SKM-1 (cell line): ENCODE measurements around the gene SLC2A8.
A peak's percentile ranks its signal among the peaks of the same experiment; 100 is the strongest.

Source experiments
- DNase-seq: peaks from one replicate; lab custom pipeline; 2025; ENCODE audit not compliant: unreplicated experiment; lab: John Stamatoyannopoulos, UW

SLC2A8 gene

DNA sequence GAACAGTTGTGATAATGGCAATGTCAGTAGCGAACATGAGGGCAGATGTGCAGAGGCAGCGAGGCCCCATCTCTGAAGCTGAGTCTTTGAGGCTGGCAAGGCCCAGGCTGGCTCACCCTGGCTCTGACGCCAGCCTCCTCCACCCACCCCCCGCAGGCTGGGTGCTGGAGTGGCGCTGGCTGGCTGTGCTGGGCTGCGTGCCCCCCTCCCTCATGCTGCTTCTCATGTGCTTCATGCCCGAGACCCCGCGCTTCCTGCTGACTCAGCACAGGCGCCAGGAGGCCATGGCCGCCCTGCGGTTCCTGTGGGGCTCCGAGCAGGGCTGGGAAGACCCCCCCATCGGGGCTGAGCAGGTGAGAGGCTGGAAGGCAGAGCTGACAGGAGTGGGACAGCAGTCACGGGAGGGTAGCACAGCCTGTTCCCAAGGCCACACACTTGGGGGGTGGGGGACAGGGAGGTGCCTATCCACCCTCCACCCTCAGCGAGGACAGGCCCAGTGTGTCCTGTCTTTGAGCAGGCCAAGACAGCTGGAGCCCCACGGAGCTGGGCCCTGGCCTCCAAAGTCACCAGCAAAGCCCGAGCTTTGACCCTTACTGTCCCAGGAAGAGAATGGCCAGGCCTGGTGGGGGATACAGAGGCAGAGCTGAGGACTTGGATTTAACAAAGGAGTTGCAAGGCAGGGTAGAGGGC, 5.6 kb downstream of the SLC2A8 start:
- no peak for DNase-seq

DNA sequence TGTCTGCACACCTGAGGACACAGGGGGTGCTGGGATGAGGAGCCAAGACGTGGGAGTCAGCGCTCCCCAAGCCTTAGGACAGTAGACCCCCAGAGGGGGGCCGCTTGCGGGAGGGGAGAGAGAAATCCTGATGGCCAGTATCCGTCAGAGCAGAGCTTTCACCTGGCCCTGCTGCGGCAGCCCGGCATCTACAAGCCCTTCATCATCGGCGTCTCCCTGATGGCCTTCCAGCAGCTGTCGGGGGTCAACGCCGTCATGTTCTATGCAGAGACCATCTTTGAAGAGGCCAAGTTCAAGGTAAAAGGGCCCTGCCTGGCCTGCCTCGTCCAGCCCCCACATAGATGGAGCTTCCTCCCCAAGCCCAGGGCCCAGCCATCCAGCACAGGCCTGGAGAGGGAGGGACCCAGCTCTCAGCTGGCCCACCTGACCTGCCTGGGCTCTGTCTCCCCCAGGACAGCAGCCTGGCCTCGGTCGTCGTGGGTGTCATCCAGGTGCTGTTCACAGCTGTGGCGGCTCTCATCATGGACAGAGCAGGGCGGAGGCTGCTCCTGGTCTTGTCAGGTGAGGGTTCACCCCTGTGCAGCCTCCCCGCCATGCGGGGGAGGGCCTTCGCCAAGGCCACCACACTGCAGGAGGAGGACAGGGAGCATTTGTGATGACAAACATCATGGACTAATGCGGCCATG, 6.7 kb downstream of the SLC2A8 start:
- DNase-seq: no peak

- no peak for DNase-seq
Measured at GRCh38 chr9:127404631-127405030, 7.7 kb downstream of the SLC2A8 start.

- no peak for DNase-seq
Measured at GRCh38 chr9:127405344-127406125, 8.6 kb downstream of the SLC2A8 start.

- DNase-seq: no peak
Measured at GRCh38 chr9:127406799-127407491, 10.0 kb downstream of the SLC2A8 start.

DNA sequence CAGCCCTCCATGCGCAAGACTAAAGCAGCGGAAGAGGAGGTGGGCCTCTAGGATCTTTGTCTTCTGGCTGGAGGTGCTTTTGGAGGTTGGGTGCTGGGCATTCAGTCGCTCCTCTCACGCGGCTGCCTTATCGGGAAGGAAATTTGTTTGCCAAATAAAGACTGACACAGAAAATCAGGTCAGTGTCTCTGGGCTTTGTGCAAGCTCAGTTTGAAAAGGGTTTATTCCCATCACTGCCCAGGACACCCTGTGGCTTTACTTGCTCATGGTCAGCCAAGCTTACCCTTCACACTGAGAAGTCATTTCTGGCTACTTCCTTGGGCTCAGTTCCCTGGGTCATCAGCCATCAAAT, 10.5 kb downstream of the SLC2A8 start:
- DNase-seq: no peak

- DNase-seq: no peak
Measured at GRCh38 chr9:127411122-127411521, 14.2 kb downstream of the SLC2A8 start.

DNA sequence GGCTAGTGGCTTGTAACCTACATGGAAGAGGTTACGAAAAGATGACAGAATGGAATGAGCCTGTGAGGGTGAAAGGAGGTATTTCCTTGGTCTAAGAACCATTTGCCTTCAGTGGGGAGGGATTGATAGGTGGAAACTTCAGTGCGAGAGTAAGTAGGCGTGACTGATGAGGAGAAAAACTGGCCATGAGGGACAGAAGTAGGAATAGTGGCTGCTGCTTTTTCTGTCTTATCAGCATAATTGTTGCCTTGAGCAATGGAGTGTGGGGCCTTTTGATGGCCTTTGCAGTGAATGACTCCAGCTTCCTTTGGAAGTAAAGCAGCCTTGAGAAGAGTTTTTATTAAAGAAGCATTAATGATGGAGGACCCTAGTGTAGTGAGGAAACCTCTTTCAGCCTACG, 18.2 kb downstream of the SLC2A8 start:
- no peak for DNase-seq

- no peak for DNase-seq
Measured at GRCh38 chr9:127415657-127416056, 18.7 kb downstream of the SLC2A8 start.

GRCh38 chr9:127417131-127418036, 20.4 kb downstream of the SLC2A8 start:
- DNase-seq: no peak

DNA sequence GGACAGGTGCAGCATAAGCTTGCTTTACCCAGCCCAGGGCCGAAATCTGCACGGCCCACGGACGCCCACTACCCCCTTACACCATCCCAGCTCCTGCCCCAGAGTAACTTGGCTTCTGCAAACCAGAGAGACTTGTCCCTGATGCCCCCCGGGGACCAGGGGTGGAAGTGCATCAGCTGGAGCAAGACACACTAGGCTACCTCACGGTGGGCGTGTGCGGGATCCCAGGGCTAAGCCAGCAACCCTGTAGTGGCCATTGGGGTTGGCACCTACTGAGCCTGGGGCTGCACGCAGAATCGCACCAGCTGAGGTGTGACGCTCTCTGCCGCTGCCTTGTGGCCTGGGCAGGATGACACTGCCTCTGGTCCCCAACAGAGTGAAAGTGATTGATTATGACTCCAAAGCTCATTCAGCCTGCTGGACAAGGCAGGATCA, 21.1 kb downstream of the SLC2A8 start:
- DNase-seq: peak; percentile 29

DNA sequence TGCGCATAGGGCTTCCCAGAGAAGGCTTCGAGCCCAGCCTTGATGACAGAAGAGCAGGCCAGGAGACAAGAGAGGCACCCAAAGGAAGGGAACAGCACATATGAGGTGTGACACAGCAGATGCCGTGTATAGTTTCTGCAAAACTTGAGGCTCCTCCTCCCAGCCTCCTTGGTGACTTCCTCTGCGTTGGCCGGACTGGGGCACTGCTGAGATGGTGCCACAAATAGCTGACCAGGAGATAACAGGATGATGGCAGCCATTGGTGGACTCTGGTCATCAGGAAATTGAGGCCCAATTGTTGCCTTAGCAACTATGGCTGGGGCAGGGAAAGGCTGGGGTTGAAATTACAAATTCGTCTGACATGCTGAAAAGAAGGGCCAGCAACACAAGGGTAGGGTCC, 22.4 kb downstream of the SLC2A8 start:
- no peak for DNase-seq

DNA sequence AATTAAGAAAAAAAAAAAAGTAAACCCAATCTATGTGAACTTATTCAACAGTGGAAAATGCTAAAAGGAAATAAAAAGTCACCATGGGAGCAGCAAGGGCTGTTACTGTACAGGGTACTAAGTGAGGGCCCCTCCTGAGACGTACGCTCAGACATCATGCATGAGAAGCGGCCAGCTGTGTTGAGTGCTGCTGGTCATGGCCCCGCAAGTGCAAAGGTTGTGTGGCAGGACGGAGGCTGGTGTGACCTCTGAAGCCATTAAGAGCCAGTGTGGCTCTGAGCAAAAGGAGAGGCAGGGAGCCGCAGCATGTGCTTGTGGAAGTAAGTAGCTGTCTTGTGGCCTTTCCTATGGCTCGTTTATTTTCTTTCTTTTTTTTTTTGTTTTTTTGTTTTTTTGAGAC, 24.1 kb downstream of the SLC2A8 start:
- no peak for DNase-seq

DNA sequence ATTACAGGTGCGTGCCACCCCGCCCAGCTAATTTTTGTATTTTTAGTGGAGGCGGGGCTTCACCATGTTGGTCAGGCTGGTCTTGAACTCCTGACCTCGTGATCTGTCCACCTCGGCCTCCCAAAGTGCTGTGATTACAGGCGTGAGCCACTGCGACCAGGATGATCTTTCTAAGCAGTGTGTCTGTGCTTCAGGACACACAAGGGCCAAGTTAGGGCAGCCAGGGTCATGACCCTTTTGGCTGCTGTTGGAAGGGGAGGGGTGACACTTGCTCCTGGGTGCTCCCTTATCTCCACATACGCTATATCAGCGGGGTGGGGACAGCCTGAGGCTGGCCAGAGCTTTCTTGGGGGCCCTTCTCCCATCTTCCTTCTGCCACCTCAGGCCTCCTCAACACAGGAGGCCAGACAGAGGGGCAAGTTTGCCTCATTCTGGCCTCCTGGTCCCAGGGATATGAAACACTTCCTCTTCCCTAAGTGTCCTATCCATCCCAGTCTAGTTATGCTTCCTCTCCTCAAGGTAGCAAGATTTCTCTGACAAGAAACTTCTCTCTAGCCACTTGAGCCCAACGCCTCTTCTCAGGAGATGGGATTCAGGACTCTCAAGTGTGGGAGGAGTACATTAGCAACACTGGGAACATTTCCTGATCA, 25.3 kb downstream of the SLC2A8 start:
- no peak for DNase-seq

- DNase-seq: no peak
Measured at GRCh38 chr9:127422787-127423186, 25.8 kb downstream of the SLC2A8 start.

DNA sequence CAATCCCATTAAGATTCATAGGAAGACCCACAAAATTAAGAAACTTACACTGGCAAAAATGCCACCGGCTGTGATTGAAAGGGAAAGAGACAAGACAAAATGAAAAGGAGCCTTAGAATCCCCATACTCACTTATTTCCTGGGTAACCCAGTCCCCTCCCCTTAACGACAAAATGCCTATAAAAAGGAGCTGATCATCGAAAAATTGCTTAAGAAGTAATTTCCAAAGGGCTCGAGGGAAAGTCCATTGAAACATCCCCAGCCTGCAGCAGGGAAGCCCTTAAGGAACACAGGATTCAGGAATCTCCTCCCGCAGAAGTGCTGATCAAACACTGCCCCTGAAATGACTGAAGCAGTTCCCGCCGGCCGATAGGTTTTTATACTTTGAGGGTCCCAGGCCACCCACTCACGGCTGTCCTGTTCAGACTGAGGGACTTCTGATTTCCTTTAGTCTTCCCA, 26.5 kb downstream of the SLC2A8 start:
- no peak for DNase-seq

- peak; percentile 80 for DNase-seq
Measured at GRCh38 chr9:127423934-127424675, 27.1 kb downstream of the SLC2A8 start, which contains the start of gene ZNF79. Gene ZNF79, plus strand, starts transcription at chr9:127424382. Its CDS starts 406 bp downstream, at chr9:127424788.

- DNase-seq: no peak
Measured at GRCh38 chr9:127424676-127424999, 27.7 kb downstream of the SLC2A8 start.

DNA sequence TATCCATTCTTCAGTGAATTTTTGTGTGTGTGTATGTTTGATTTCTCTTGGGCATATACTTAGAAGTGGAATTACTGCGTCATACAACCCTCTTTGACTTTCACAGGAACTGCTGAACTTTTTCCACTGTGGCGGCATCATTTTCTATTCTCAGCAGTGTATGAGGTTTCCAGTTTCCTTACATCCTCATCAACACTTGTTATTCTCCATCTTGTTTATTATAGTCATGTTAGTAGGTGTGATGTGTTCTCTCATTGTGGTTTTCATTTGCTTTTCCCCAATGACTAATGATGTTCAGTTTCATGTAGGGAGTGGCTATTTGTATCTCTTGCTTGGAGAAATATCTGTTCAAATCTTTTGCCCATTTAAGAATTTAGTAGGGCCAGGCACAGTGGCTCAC, 29.8 kb downstream of the SLC2A8 start:
- no peak for DNase-seq
